Right atrium auricular region (tissue), 2 donors: ENCODE results near the gene KDM6B. TPM values are rescaled to one million over a fixed set of nuclear protein-coding genes. Genes with fewer than 3 reads are reported as not detected.

Experiments
- DNase-seq: peaks from one replicate; pipeline ENCODE4 v3.0.0-alpha.2; 2019; ENCODE audit warnings: low spot score
- H3K27ac ChIP-seq, 2 donors: fragments of 200-600 bp; sonication (generic); 1 replicate in 1 of 2; 2 replicates in 1 of 2; pipeline ENCODE4 v1.5.1; 2016 to 2019
- H3K27me3 ChIP-seq, 2 donors: fragments of 200-600 bp; sonication (generic); one replicate each; pipeline versions ENCODE4 v1.5.1 to v1.6.0; 2017 to 2019
- H3K36me3 ChIP-seq: fragments of 200-600 bp; sonication (generic); one replicate; pipeline ENCODE4 v1.5.1; 2016
- H3K4me1 ChIP-seq, 2 donors: fragments of 200-600 bp; sonication (generic); one replicate each; pipeline versions ENCODE4 v1.5.1 to v1.6.0; 2017 to 2019
- H3K4me3 ChIP-seq, 2 donors: fragments of 200-600 bp; sonication (generic); 1 replicate in 1 of 2; 2 replicates in 1 of 2; pipeline ENCODE4 v1.5.1; 2017 to 2019; ENCODE audit warnings: mild to moderate bottlenecking in 1 of 2, moderate library complexity in 1 of 2
- H3K9me3 ChIP-seq, 2 donors: fragments of 200-600 bp; sonication (generic); one replicate each; pipeline ENCODE4 v1.5.1; 2019
- total RNA-seq, 2 donors: library from RNA; depleted of rRNA; stranded (reverse); fragments of >200 nt; gene quantifications; one replicate each; pipeline ENCODE4 v1.1.0, GENCODE V29; 2016
- TF ChIP-seq, protein P1 (sequence below), 2 donors: fragments of 200-600 bp; sonication (generic); IDR thresholded peaks; one replicate each; pipeline ENCODE4 v1.5.1; 2019; ENCODE audit warnings: antibody characterized with exemption in 2 of 2

KDM6B gene
- total RNA-seq, 2 donors from 2014 or later: 11.0 to 11.1 TPM

GRCh38 chr17:7794075-7794663, 39.8 kb upstream of the KDM6B start:
- Histone ChIP-seq H3K4me1 (no peaks in the 10 kb centered on the region), H3K4me3 (no peak overlapping the region), H3K27ac (no peak overlapping the region), H3K27me3 (no peaks in the 10 kb centered on the region), H3K9me3 (no peaks in the 10 kb centered on the region), H3K36me3 (no peaks in the 10 kb centered on the region)
- DNase-seq: no peak
- TF ChIP-seq, protein P1, sequence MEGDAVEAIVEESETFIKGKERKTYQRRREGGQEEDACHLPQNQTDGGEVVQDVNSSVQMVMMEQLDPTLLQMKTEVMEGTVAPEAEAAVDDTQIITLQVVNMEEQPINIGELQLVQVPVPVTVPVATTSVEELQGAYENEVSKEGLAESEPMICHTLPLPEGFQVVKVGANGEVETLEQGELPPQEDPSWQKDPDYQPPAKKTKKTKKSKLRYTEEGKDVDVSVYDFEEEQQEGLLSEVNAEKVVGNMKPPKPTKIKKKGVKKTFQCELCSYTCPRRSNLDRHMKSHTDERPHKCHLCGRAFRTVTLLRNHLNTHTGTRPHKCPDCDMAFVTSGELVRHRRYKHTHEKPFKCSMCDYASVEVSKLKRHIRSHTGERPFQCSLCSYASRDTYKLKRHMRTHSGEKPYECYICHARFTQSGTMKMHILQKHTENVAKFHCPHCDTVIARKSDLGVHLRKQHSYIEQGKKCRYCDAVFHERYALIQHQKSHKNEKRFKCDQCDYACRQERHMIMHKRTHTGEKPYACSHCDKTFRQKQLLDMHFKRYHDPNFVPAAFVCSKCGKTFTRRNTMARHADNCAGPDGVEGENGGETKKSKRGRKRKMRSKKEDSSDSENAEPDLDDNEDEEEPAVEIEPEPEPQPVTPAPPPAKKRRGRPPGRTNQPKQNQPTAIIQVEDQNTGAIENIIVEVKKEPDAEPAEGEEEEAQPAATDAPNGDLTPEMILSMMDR (IDR thresholded peaks at IDR 0.05): no peak

DNA sequence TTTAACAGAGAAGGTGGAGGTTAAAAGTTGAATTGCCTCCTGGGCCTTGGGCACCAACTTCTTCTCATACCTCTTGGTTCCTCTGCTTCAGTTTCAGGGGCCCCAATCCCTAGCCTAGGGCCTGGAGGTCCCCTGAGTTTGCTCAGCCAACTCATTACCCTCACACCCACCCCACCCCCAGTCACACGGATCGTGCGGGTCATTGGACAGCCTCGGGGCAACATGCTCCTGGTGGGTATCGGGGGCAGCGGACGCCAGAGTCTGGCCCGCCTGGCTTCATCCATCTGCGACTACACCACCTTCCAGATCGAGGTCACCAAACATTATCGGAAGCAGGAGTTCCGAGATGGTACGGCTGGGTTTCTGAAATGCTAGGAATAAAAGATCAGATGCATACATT, 36.0 kb upstream of the KDM6B start:
- H3K27me3 ChIP-seq: no peaks in the 10 kb centered on the region
- H3K27ac ChIP-seq: no peak overlapping the region
- TF ChIP-seq, protein P1 (IDR thresholded peaks at IDR 0.05): no peak
- H3K4me1 ChIP-seq: no peaks in the 10 kb centered on the region
- no peak overlapping the region for H3K4me3 ChIP-seq
- no peaks in the 10 kb centered on the region for H3K9me3 ChIP-seq
- no peak for DNase-seq
- H3K36me3 ChIP-seq: no peaks in the 10 kb centered on the region

DNA sequence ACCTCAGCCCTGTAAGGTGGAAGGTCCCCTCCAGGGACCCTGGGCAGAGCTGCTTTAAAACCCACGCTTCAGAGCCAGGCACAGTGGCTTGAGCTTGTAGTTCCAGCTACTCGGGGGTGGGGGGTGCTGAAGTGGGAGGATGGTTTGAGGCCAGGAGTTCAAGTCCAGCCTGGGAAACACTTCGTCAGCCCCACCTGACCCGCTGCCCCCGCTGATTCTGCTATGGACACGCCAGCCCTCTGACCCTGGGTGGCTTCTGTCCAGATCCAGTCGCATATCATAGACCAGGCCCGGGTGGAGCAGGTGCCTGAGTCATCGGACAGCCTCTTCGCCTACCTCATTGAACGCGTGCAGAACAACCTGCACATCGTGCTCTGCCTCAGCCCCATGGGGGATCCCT, 35.2 kb upstream of the KDM6B start:
- no peaks in the 10 kb centered on the region for H3K36me3 ChIP-seq

DNA sequence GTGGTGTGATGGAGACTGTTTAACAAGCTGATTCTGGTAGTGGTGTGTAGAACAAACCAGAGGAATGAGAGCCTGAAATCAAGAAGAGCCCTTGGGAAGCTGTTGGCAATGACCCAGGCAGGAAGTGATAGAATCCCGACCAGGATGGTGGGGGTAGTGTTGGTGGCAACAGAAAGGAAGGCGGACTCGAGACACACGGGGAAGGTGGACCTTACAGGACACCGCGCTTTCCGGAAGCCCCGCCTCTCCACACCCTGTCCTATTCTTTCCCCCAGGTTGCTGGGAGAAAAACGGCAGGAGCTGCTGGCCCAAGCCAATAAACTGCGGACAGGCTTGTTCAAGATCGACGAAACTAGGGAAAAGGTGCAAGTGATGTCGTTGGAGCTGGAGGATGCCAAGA, 30.0 kb upstream of the KDM6B start:
- Histone ChIP-seq H3K27ac (no peak overlapping the region), H3K36me3 (no peaks in the 10 kb centered on the region), H3K9me3 (no peaks in the 10 kb centered on the region), H3K4me1 (no peaks in the 10 kb centered on the region), H3K27me3 (no peaks in the 10 kb centered on the region), H3K4me3 (no peak overlapping the region)
- DNase-seq: no peak
- TF ChIP-seq, protein P1 (IDR thresholded peaks at IDR 0.05): no peak

More for the DNA sequence above, 35.2 kb upstream of the KDM6B start:
- TF ChIP-seq, protein P1 (IDR thresholded peaks at IDR 0.05): no peak
- Histone ChIP-seq H3K27ac (no peak overlapping the region), H3K4me3 (no peak overlapping the region), H3K9me3 (no peaks in the 10 kb centered on the region), H3K4me1 (no peaks in the 10 kb centered on the region), H3K27me3 (no peaks in the 10 kb centered on the region)
- no peak for DNase-seq

DNA sequence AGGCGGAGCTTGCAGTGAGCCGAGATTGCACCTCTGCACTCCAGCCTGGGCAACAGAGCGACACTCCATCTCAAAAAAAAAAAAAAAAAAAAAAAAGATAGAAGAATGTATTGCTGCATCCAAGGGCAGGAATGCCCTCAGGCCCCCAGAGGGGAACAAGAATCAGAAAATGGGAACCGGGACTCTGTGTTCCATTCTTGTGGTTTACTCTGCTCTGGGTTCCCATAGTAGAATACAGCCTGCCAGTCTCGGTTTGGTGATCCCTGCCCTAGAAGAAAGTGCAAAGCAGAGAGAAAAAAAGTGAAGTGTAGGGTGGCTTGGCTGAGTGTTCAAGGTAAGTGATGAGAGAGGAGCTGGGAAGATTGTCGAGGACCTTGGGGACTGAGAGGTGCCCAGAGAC, 27.4 kb upstream of the KDM6B start:
- DNase-seq: no peak
- no peak overlapping the region for H3K27ac ChIP-seq
- no peaks in the 10 kb centered on the region for H3K4me1 ChIP-seq
- TF ChIP-seq, protein P1 (IDR thresholded peaks at IDR 0.05): no peak
- no peaks in the 10 kb centered on the region for H3K9me3 ChIP-seq
- H3K4me3 ChIP-seq: no peak overlapping the region
- no peaks in the 10 kb centered on the region for H3K27me3 ChIP-seq
- no peaks in the 10 kb centered on the region for H3K36me3 ChIP-seq

GRCh38 chr17:7807206-7807605, 26.8 kb upstream of the KDM6B start:
- TF ChIP-seq, protein P1 (IDR thresholded peaks at IDR 0.05): no peak
- Histone ChIP-seq H3K27me3 (no peaks in the 10 kb centered on the region), H3K4me3 (no peak overlapping the region), H3K27ac (no peak overlapping the region), H3K4me1 (no peaks in the 10 kb centered on the region), H3K36me3 (no peaks in the 10 kb centered on the region), H3K9me3 (no peaks in the 10 kb centered on the region)
- DNase-seq: no peak
